COR-L47 (cell line): ENCODE results near the gene URGCP.

Source experiments
- DNase-seq: peaks from one replicate; lab custom pipeline; 2025; lab: John Stamatoyannopoulos, UW

URGCP gene

GRCh38 chr7:43906331-43907010 is at the start of gene URGCP:
TSS of gene URGCP (minus strand) at chr7:43906596. CDS start at chr7:43906575, 21 bp downstream.
- DNase-seq: peak; percentile 22

GRCh38 chr7:43956027-43956426 is 49.6 kb upstream of the URGCP start:
- DNase-seq: no peak

GRCh38 chr7:43954524-43955228 is 48.3 kb upstream of the URGCP start:
- DNase-seq: peak; percentile 12

- DNase-seq: no peak
Observed at GRCh38 chr7:43953071-43953470, 46.7 kb upstream of the URGCP start.

GRCh38 chr7:43952028-43952427 is 45.6 kb upstream of the URGCP start:
- no peak for DNase-seq

GRCh38 chr7:43944286-43944685 is 37.9 kb upstream of the URGCP start:
- no peak for DNase-seq

- DNase-seq: no peak
Observed at GRCh38 chr7:43943417-43944187, 37.2 kb upstream of the URGCP start.

GRCh38 chr7:43942997-43943396 is 36.6 kb upstream of the URGCP start:
- no peak for DNase-seq

GRCh38 chr7:43942250-43942649 is 35.9 kb upstream of the URGCP start:
- no peak for DNase-seq

- no peak for DNase-seq
Observed at GRCh38 chr7:43938892-43939482, 32.6 kb upstream of the URGCP start.

- no peak for DNase-seq
Observed at GRCh38 chr7:43937444-43937843, 31.0 kb upstream of the URGCP start.

GRCh38 chr7:43933902-43934560 is 27.6 kb upstream of the URGCP start:
- DNase-seq: no peak

GRCh38 chr7:43931346-43931745 is 24.9 kb upstream of the URGCP start:
- DNase-seq: no peak

GRCh38 chr7:43929529-43930457 is 23.4 kb upstream of the URGCP start:
- no peak for DNase-seq

- DNase-seq: no peak
Observed at GRCh38 chr7:43927810-43928209, 21.4 kb upstream of the URGCP start.

- no peak for DNase-seq
Observed at GRCh38 chr7:43926798-43927123, 20.4 kb upstream of the URGCP start.

- DNase-seq: peak; percentile 90
Observed at GRCh38 chr7:43925984-43926797, 19.8 kb upstream of the URGCP start, which contains the start of gene UBE2D4. TSS of gene UBE2D4 (plus strand) at chr7:43926436. CDS start at chr7:43926533, 97 bp downstream.

GRCh38 chr7:43922726-43923125 is 16.3 kb upstream of the URGCP start:
- no peak for DNase-seq

GRCh38 chr7:43921423-43921822 is 15.0 kb upstream of the URGCP start:
- no peak for DNase-seq

- no peak for DNase-seq
Observed at GRCh38 chr7:43915907-43916306, 9.5 kb upstream of the URGCP start.
